Endothelial cell (in vitro differentiated cells): Measurements from ENCODE around the gene FES. TPM values are rescaled to one million over a fixed set of nuclear protein-coding genes. Genes with fewer than 3 reads are reported as not detected.

Experiments used
- DNase-seq: peaks from one replicate; pipeline ENCODE4 v3.0.0; 2021; ENCODE audit warnings: low spot score
- H3K27ac Mint-ChIP-seq: one replicate; pipeline ENCODE4 v1.8.0; 2021; ENCODE audit warnings: mixed read lengths, inconsistent platforms; ENCODE audit not compliant: unreplicated experiment
- H3K27me3 Mint-ChIP-seq: one replicate; pipeline ENCODE4 v1.8.0; 2021; ENCODE audit warnings: mild to moderate bottlenecking, moderate library complexity, mixed read lengths, inconsistent platforms; ENCODE audit not compliant: unreplicated experiment
- H3K36me3 Mint-ChIP-seq: one replicate; pipeline ENCODE4 v1.8.0; 2021; ENCODE audit warnings: mild to moderate bottlenecking, low read depth, mixed read lengths, inconsistent platforms; ENCODE audit not compliant: unreplicated experiment
- H3K4me1 Mint-ChIP-seq: one replicate; pipeline ENCODE4 v1.8.0; 2021; ENCODE audit warnings: mild to moderate bottlenecking, mixed read lengths, inconsistent platforms; ENCODE audit not compliant: unreplicated experiment
- H3K4me3 Mint-ChIP-seq: one replicate; pipeline ENCODE4 v1.8.0; 2021; ENCODE audit warnings: mild to moderate bottlenecking, mixed read lengths, inconsistent platforms; ENCODE audit not compliant: unreplicated experiment
- H3K9me3 Mint-ChIP-seq: one replicate; pipeline ENCODE4 v1.8.0; 2021; ENCODE audit warnings: mixed read lengths, inconsistent platforms; ENCODE audit not compliant: unreplicated experiment
- CTCF ChIP-seq: fragments of 200-600 bp; sonication (generic); IDR thresholded peaks from one replicate; pipeline ENCODE4 v1.5.0; 2021; ENCODE audit warnings: antibody characterized with exemption; ENCODE audit not compliant: unreplicated experiment
- long read RNA-seq: library from polyadenylated mRNA; unstranded; transcript quantifications from one replicate; pipeline ENCODE4 v2.0.0, GENCODE V29; 2020; ENCODE audit not compliant: unreplicated experiment
- total RNA-seq: library from RNA; stranded (reverse); fragmentation: NEBNext Ultra II Directional; extraction: Animal tissue kit (Norgen Biotek cat#: 25700); gene quantifications from one replicate; pipeline ENCODE4 v1.2.1, GENCODE V29; 2021; ENCODE audit not compliant: unreplicated experiment

FES gene
- total RNA-seq = 56.3 TPM
- long read RNA-seq, transcript FES-201 (19 exons, 2,829 nt) = major isoform, 20 of 50 reads
- long read RNA-seq, partial matches to known transcripts = 4 of 50 reads
- long read RNA-seq, other reads (novel, unspliced or antisense) = 23 of 50 reads

- Mint-ChIP-seq H3K36me3 (peaks cover 17% of the 10 kb centered on the region), H3K4me3 (peak within 1 kb of the TSS; percentile 82), H3K27ac (peak within 1 kb of the TSS; percentile 82), H3K4me1 (peaks cover 26% of the 10 kb centered on the region), H3K9me3 (no peaks in the 10 kb centered on the region), H3K27me3 (peaks cover 3% of the 10 kb centered on the region)
- peak; percentile 70 for DNase-seq
- TF ChIP-seq CTCF = no peak
Measured at GRCh38 chr15:90883976-90884718, at the start of gene FES. TSS of gene FES (plus strand) at chr15:90884504. CDS start at chr15:90885046, 542 bp downstream.

DNA sequence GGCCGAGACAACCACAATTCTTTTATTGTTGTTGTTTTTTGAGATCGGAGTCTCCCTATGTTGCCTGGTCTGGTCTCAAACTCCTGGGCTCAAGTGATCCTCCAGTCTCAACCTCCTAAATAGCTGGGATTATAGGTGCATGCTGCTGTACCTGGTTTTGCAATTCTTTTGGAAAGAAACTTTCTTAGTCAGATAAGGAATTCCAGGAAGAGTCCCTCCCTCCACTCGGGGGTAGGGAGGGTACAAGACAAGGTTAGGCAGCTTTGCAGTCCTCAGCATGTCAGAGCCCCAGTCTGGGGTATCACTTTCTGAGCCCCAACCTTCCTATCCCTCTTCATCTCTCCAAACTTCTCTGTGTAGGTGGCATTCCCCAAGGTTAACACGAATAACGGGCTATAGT lies 49.7 kb upstream of the FES start:
- no peak for TF ChIP-seq CTCF
- DNase-seq = no peak
- Mint-ChIP-seq H3K27ac (no peak overlapping the region), H3K27me3 (peaks cover 5% of the 10 kb centered on the region), H3K4me1 (peaks cover 24% of the 10 kb centered on the region), H3K9me3 (no peaks in the 10 kb centered on the region), H3K36me3 (peaks cover 4% of the 10 kb centered on the region), H3K4me3 (no peak overlapping the region)

GRCh38 chr15:90836296-90836871 lies 47.9 kb upstream of the FES start:
- no peak overlapping the region for H3K4me3 Mint-ChIP-seq
- peaks cover 5% of the 10 kb centered on the region for H3K27me3 Mint-ChIP-seq
- TF ChIP-seq CTCF = no peak
- H3K9me3 Mint-ChIP-seq = no peaks in the 10 kb centered on the region
- H3K27ac Mint-ChIP-seq = no peak overlapping the region
- DNase-seq = no peak
- H3K4me1 Mint-ChIP-seq = peaks cover 19% of the 10 kb centered on the region
- peaks cover 4% of the 10 kb centered on the region for H3K36me3 Mint-ChIP-seq

DNA sequence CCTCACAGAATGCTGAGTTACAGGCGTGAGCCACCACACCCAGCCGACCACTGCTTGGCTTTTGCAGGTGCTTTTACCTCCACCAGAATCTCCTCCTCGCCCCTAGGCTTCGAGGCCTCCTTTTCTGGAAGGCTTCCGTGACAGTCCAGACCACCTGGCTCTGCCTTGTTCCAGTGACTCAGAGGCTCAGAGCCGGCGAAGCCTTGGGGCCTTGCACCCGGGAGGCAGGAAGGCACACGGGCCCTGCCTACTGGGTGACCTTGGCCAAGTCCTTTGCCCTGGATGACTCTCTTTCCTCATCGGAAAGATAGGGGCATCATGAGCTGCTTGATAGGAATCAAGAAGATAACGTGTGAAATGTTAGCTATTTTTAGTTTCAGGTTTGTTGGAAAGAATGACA lies 47.2 kb upstream of the FES start:
- DNase-seq = no peak
- H3K36me3 Mint-ChIP-seq = peaks cover 4% of the 10 kb centered on the region
- H3K4me3 Mint-ChIP-seq = peak overlapping the region; percentile 76
- H3K27me3 Mint-ChIP-seq = peaks cover 5% of the 10 kb centered on the region
- no peak for TF ChIP-seq CTCF
- H3K4me1 Mint-ChIP-seq = peaks cover 19% of the 10 kb centered on the region
- no peaks in the 10 kb centered on the region for H3K9me3 Mint-ChIP-seq
- H3K27ac Mint-ChIP-seq = no peak overlapping the region

DNA sequence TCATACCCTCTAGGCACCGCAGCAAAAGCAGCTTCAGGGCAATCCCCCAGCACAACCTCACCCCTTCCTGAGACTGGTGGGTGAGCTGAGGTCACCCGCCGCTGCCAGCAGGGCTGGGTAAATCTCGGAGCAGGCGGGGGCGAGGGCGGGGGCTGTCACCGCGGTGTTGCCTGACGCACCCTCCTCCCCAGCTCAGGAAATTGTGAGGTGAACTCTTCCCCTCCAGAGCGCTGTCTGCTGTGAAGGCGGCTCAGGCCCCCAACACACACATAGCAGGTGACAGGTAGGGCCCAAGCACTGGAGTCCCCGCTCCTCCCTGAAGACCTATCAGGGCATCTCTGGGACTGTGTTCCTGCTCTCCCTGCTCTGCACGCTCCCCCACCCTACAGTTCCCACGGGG lies 46.2 kb upstream of the FES start:
- Mint-ChIP-seq H3K4me1 (peaks cover 19% of the 10 kb centered on the region), H3K4me3 (no peak overlapping the region), H3K9me3 (no peaks in the 10 kb centered on the region), H3K27ac (no peak overlapping the region), H3K36me3 (peaks cover 4% of the 10 kb centered on the region), H3K27me3 (peaks cover 5% of the 10 kb centered on the region)
- no peak for DNase-seq
- TF ChIP-seq CTCF = no peak
